OCI-LY7 (cell line): Measurements from ENCODE around the gene CA7. TPM values are rescaled to one million over a fixed set of nuclear protein-coding genes. Genes with fewer than 3 reads are reported as not detected.
A peak's percentile ranks its signal among the peaks of the same experiment; 100 is the strongest.

ENCODE experiments used
- BruUV-seq: library from RNA; stranded (reverse); fragments of 400-500 nt; replicated peaks from 2 replicates; lab custom pipeline; 2021; lab: Mats Ljungman, UMichigan
- CTCF ChIA-PET: fragments of 300-600 bp; sonication (Branson Sonifier 250); formaldehyde crosslinking; loops from one replicate; lab custom pipeline; 2022; ENCODE audit warnings: antibody characterized with exemption; ENCODE audit not compliant: unreplicated experiment; lab: Charles Lee
- POLR2A ChIA-PET: fragments of 300-600 bp; sonication (Branson Sonifier 250); formaldehyde crosslinking; loops from one replicate; lab custom pipeline; 2022; ENCODE audit warnings: antibody characterized with exemption; lab: Charles Lee
- DNase-seq: peaks from one replicate; pipeline ENCODE4 v3.0.0-alpha.2; 2015; ENCODE audit warnings: low spot score
- H2AFZ ChIP-seq: fragments of 200-600 bp; sonication (generic), shearing (Covaris generic); 2 replicates; pipeline ENCODE4 v1.6.1; 2014; ENCODE audit warnings: mild to moderate bottlenecking, antibody characterized with exemption, low read length, moderate library complexity
- H3K27ac ChIP-seq: fragments of 200-600 bp; sonication (generic); 2 replicates; pipeline ENCODE4 v1.5.1; 2014; ENCODE audit warnings: mixed run types, low read depth, mild to moderate bottlenecking, moderate library complexity, low read length, inconsistent platforms; ENCODE audit not compliant: poor library complexity, severe bottlenecking
- H3K36me3 ChIP-seq: fragments of 200-600 bp; sonication (generic); 2 replicates; pipeline ENCODE4 v1.6.1; 2014; ENCODE audit warnings: mild to moderate bottlenecking, antibody characterized with exemption, low read length, moderate library complexity, mixed read lengths; ENCODE audit not compliant: insufficient read depth
- H3K4me1 ChIP-seq: fragments of 200-600 bp; sonication (generic); 2 replicates; pipeline ENCODE4 v1.5.1; 2014; ENCODE audit warnings: mild to moderate bottlenecking, low read length; ENCODE audit not compliant: insufficient read depth, poor library complexity, severe bottlenecking
- H3K4me2 ChIP-seq: fragments of 200-600 bp; sonication (generic); 2 replicates; pipeline ENCODE4 v1.6.1; 2014; ENCODE audit warnings: mild to moderate bottlenecking, low read length
- H3K4me3 ChIP-seq: fragments of 200-600 bp; sonication (generic); 2 replicates; pipeline ENCODE4 v1.5.1; 2014; ENCODE audit warnings: mild to moderate bottlenecking, low read depth, low read length; ENCODE audit not compliant: poor library complexity, severe bottlenecking
- H3K79me2 ChIP-seq: fragments of 200-600 bp; sonication (generic); 2 replicates; pipeline ENCODE4 v1.6.1; 2016; ENCODE audit warnings: low read depth, mild to moderate bottlenecking, low read length, moderate library complexity, mixed read lengths; ENCODE audit not compliant: insufficient read depth
- H3K9me2 ChIP-seq: fragments of 200-600 bp; sonication (generic); 2 replicates; pipeline ENCODE4 v1.6.1; 2016; ENCODE audit warnings: mild to moderate bottlenecking, low read length, mixed read lengths; ENCODE audit not compliant: insufficient read depth
- H3K9me3 ChIP-seq: fragments of 200-600 bp; sonication (generic); 2 replicates; pipeline ENCODE4 v1.6.1; 2014; ENCODE audit warnings: mild to moderate bottlenecking, mixed run types, low read length, mixed read lengths
- H4K20me1 ChIP-seq: fragments of 200-600 bp; sonication (generic); 2 replicates; pipeline ENCODE4 v1.6.1; 2014; ENCODE audit warnings: mild to moderate bottlenecking, antibody characterized with exemption, low read length, moderate library complexity, mixed read lengths; ENCODE audit not compliant: insufficient read depth
- EZH2phosphoT487 ChIP-seq: fragments of 200-600 bp; sonication (generic); IDR thresholded peaks from 2 replicates; pipeline ENCODE4 v1.6.1; 2018; ENCODE audit warnings: low read depth, borderline replicate concordance, mild to moderate bottlenecking, mixed run types, antibody characterized with exemption, low read length, moderate library complexity, mixed read lengths
- intact Hi-C: fragments of 100-400 bp; cut with micrococcal nuclease; formaldehyde crosslinking; loops from one replicate; pipeline ENCODE4 v1.10.0; 2022; ENCODE audit not compliant: unreplicated experiment
- total RNA-seq, 2 experiments: library from RNA; depleted of rRNA in 1 of 2; stranded (reverse); fragments of >200 nt in 1 of 2; shearing (Covaris generic) in 1 of 2; gene quantifications; 2 replicates each; pipeline ENCODE4 v1.2.3, GENCODE V29; 2014 to 2022
- TF ChIP-seq, protein P1 (sequence below): fragments of 200-600 bp; sonication (generic); conservative IDR thresholded peaks from 2 replicates; pipeline ENCODE4 v1.5.1; 2014; ENCODE audit warnings: mild to moderate bottlenecking, antibody characterized with exemption, low read length, moderate library complexity, mixed read lengths

Gene CA7
- total RNA-seq, 2 experiments from 2014 or later, result not detected

DNA sequence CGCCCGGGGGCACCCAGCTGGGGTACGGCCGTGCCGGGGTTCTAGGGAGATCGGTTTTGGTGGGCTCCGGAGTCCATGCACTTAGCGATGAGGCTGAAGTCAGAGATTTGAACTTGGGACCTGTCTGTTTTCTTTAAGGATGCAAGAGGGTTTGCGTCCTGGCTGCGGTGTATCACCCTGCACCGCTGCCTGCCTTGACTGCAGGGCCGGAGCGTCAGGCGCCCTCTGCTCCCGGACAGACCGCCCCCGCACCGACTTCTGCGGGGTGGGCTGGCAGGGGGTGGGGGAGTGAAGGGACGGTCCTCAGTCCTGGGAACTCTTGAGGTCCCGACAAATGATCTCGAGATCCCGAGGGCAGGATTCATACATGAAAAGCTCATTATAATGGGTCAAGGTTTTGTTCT lies 36.8 kb downstream of the CA7 start:
- BruUV-seq, result no TSS peak
- peak; percentile 33 for DNase-seq
- ChIA-PET CTCF (interaction anchor here (1.0 to 1.7 kb wide), 3 partner anchors 13 to 183 kb away, joined by 3 to 7 read pairs (median 4); partner anchors contain the start of gene NAE1), POLR2A (interaction anchor here (0.6 to 2.0 kb wide), 5 partner anchors 12 to 695 kb away, joined by 3 to 6 read pairs (median 4); no protein-coding TSS in a partner anchor)
- H3K27ac ChIP-seq, result no peak overlapping the region
- H3K36me3 ChIP-seq, result peaks cover 20% of the 10 kb centered on the region
- peaks cover 6% of the 10 kb centered on the region; the same call in 1 of the 2 replicates for H3K9me3 ChIP-seq
- peak overlapping the region; percentile 93; the same call in 1 of the 2 replicates for H2AFZ ChIP-seq
- intact Hi-C loops, result no loop called here
- peaks cover 33% of the 10 kb centered on the region for H3K4me1 ChIP-seq
- H3K4me2 ChIP-seq, result peak overlapping the region; percentile 72
- no peaks in the 10 kb centered on the region for H3K9me2 ChIP-seq
- no peaks in the 10 kb centered on the region for H4K20me1 ChIP-seq
- H3K79me2 ChIP-seq, result peaks cover 9% of the 10 kb centered on the region; the same call in 1 of the 2 replicates
- no peak for TF ChIP-seq EZH2phosphoT487
- TF ChIP-seq, protein P1, sequence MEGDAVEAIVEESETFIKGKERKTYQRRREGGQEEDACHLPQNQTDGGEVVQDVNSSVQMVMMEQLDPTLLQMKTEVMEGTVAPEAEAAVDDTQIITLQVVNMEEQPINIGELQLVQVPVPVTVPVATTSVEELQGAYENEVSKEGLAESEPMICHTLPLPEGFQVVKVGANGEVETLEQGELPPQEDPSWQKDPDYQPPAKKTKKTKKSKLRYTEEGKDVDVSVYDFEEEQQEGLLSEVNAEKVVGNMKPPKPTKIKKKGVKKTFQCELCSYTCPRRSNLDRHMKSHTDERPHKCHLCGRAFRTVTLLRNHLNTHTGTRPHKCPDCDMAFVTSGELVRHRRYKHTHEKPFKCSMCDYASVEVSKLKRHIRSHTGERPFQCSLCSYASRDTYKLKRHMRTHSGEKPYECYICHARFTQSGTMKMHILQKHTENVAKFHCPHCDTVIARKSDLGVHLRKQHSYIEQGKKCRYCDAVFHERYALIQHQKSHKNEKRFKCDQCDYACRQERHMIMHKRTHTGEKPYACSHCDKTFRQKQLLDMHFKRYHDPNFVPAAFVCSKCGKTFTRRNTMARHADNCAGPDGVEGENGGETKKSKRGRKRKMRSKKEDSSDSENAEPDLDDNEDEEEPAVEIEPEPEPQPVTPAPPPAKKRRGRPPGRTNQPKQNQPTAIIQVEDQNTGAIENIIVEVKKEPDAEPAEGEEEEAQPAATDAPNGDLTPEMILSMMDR, result no peak
- peak overlapping the region; percentile 82 for H3K4me3 ChIP-seq

DNA sequence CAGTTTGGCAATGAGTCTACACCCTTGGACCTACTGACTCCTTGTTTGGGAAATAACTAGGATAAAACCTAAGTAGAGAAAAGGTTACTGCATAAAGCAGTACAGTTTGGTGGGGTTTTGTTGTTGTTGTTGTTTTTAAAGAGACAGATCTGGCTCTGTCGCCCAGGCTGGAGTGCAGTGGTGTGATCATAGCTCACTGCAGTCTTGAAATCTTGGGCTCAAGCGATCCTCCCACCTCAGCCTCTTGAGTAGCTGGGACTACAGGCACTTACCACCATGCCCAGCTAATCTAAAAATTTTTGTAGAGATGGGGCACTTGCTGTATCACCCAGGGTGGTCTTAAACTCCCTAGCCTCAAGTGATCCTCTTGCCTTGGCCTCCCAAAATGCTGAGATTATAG lies 37.3 kb downstream of the CA7 start:
- CTCF ChIA-PET, result interaction anchor here (0.5 kb wide), 1 partner anchor 589 kb away, joined by 5 read pairs; no protein-coding TSS in a partner anchor
- intact Hi-C loops, result no loop called here

More for the DNA sequence above, 37.3 kb downstream of the CA7 start:
- Histone ChIP-seq H3K36me3 (peaks cover 25% of the 10 kb centered on the region), H3K4me3 (peak overlapping the region; percentile 82), H3K9me2 (no peaks in the 10 kb centered on the region), H3K9me3 (peaks cover under 1% of the 10 kb centered on the region; the same call in 1 of the 2 replicates), H3K4me2 (peak overlapping the region; percentile 72), H3K4me1 (peaks cover 31% of the 10 kb centered on the region), H2AFZ (no peak overlapping the region), H3K79me2 (peaks cover 9% of the 10 kb centered on the region; the same call in 1 of the 2 replicates), H4K20me1 (no peaks in the 10 kb centered on the region), H3K27ac (no peak overlapping the region)
- POLR2A ChIA-PET, result interaction anchor here (0.9 to 2.0 kb wide), 4 partner anchors 11 to 144 kb away, joined by 3 to 6 read pairs (median 4); no protein-coding TSS in a partner anchor
- no TSS peak for BruUV-seq
- no peak for DNase-seq
- TF ChIP-seq, protein P1, result no peak
- TF ChIP-seq EZH2phosphoT487, result no peak
